Neural cell (in vitro differentiated cells): ENCODE results near the gene INPP5E. TPM values are rescaled to one million over a fixed set of nuclear protein-coding genes. Genes with fewer than 3 reads are reported as not detected.

ENCODE experiments used
- H2AFZ ChIP-seq: fragments of 200-600, 300-800 bp; sonication (generic), shearing (Covaris generic); 2 replicates; pipeline ENCODE4 v1.6.0; 2014; ENCODE audit warnings: low read depth, mild to moderate bottlenecking, antibody characterized with exemption, low read length, moderate library complexity
- H3F3A ChIP-seq: fragments of 200-600 bp; shearing (Covaris generic); 2 replicates; pipeline ENCODE4 v1.6.1; 2016; ENCODE audit warnings: mild to moderate bottlenecking, moderate library complexity, mixed read lengths, antibody characterized with exemption, low read length; ENCODE audit not compliant: insufficient read depth, poor library complexity, severe bottlenecking
- H3K27ac ChIP-seq: fragments of 200-600, 300-800 bp; sonication (generic), shearing (Covaris generic); 2 replicates; pipeline ENCODE4 v1.5.1; 2014; ENCODE audit warnings: mild to moderate bottlenecking, low read length, moderate library complexity
- H3K27me3 ChIP-seq: fragments of 300-800, 200-600 bp; sonication (generic), shearing (Covaris generic); 2 replicates; pipeline ENCODE4 v1.6.0; 2014; ENCODE audit warnings: mild to moderate bottlenecking, low read depth, low read length, moderate library complexity; ENCODE audit not compliant: insufficient read depth
- H3K36me3 ChIP-seq: fragments of 300-800, 200-600 bp; sonication (generic), shearing (Covaris generic); 2 replicates; pipeline ENCODE4 v1.5.1; 2014; ENCODE audit warnings: mild to moderate bottlenecking, antibody characterized with exemption, low read length, moderate library complexity; ENCODE audit not compliant: insufficient read depth
- H3K4me2 ChIP-seq: fragments of 300-800, 200-600 bp; sonication (generic), shearing (Covaris generic); 2 replicates; pipeline ENCODE4 v1.6.0; 2014; ENCODE audit warnings: mild to moderate bottlenecking, low read length
- H3K4me3 ChIP-seq: fragments of 300-800, 200-600 bp; sonication (generic), shearing (Covaris generic); 2 replicates; pipeline ENCODE4 v1.5.1; 2014; ENCODE audit warnings: mild to moderate bottlenecking, low read length, moderate library complexity
- H3K79me2 ChIP-seq: fragments of 200-600 bp; shearing (Covaris generic); replicated peaks from 2 replicates; pipeline ENCODE4 v1.6.0; 2014; ENCODE audit warnings: mild to moderate bottlenecking, low read length, moderate library complexity; ENCODE audit not compliant: insufficient read depth
- H3K9ac ChIP-seq: fragments of 300-800, 200-600 bp; sonication (generic), shearing (Covaris generic); 2 replicates; pipeline ENCODE4 v1.6.1; 2016; ENCODE audit warnings: mild to moderate bottlenecking, low read length, mixed read lengths
- H3K9me2 ChIP-seq: fragments of 200-600 bp; shearing (Covaris generic); 2 replicates; pipeline ENCODE4 v1.6.1; 2016; ENCODE audit warnings: mild to moderate bottlenecking, low read length, mixed read lengths; ENCODE audit not compliant: insufficient read depth
- H3K9me3 ChIP-seq: fragments of 200-600, 300-800 bp; sonication (generic), shearing (Covaris generic); 2 replicates; pipeline ENCODE4 v1.6.1; 2016; ENCODE audit warnings: mild to moderate bottlenecking, mixed run types, low read length, moderate library complexity, mixed read lengths
- H4K20me1 ChIP-seq: fragments of 200-600 bp; shearing (Covaris generic); 2 replicates; pipeline ENCODE4 v1.6.1; 2016; ENCODE audit warnings: mild to moderate bottlenecking, mixed run types; ENCODE audit not compliant: insufficient read depth
- EP300 ChIP-seq: fragments of 450-650 bp; conservative IDR thresholded peaks from 2 replicates; pipeline ENCODE4 v1.6.1; 2014; ENCODE audit warnings: antibody characterized with exemption, mild to moderate bottlenecking, moderate library complexity; ENCODE audit not compliant: poor library complexity, severe bottlenecking
- EZH2 ChIP-seq: fragments of 200-600, 300-800 bp; shearing (Covaris generic), sonication (generic); IDR thresholded peaks from 2 replicates; pipeline ENCODE4 v1.6.1; 2014; ENCODE audit warnings: antibody characterized with exemption, low read length, borderline replicate concordance, mild to moderate bottlenecking; ENCODE audit not compliant: insufficient read depth, poor library complexity, severe bottlenecking
- MXI1 ChIP-seq: fragments of 450-650 bp; conservative IDR thresholded peaks from 2 replicates; pipeline ENCODE4 v1.6.1; 2014; ENCODE audit warnings: antibody characterized with exemption, mild to moderate bottlenecking; ENCODE audit not compliant: poor library complexity, severe bottlenecking
- POLR2AphosphoS5 ChIP-seq: IDR thresholded peaks from 2 replicates; pipeline ENCODE4 v1.6.1; 2012
- RAD21 ChIP-seq: fragments of 450-650 bp; conservative IDR thresholded peaks from 2 replicates; pipeline ENCODE4 v1.6.1; 2014; ENCODE audit warnings: antibody characterized with exemption, mild to moderate bottlenecking, moderate library complexity
- SMC3 ChIP-seq: fragments of 450-650 bp; conservative IDR thresholded peaks from 2 replicates; pipeline ENCODE4 v1.6.1; 2014; ENCODE audit warnings: antibody characterized with exemption, mild to moderate bottlenecking, moderate library complexity; ENCODE audit not compliant: poor library complexity
- TAF1 ChIP-seq: IDR thresholded peaks from 2 replicates; pipeline ENCODE4 v1.6.1; 2012; ENCODE audit warnings: low read depth
- polyA plus RNA-seq: library from polyadenylated mRNA; depleted of rRNA; stranded (reverse); fragments of >200 nt; gene quantifications from 2 replicates; pipeline ENCODE4 v1.2.3, GENCODE V29; 2014
- TF ChIP-seq, protein P1 (sequence below): fragments of 450-650 bp; IDR thresholded peaks from 2 replicates; pipeline ENCODE4 v1.5.1; 2014; ENCODE audit warnings: antibody characterized with exemption, mild to moderate bottlenecking, moderate library complexity; ENCODE audit not compliant: poor library complexity, severe bottlenecking
- TF ChIP-seq, protein P2 (sequence below): IDR thresholded peaks from 2 replicates; pipeline ENCODE4 v1.6.1; 2012; ENCODE audit warnings: borderline replicate concordance

Gene INPP5E
- polyA plus RNA-seq, 1 donor from 2014 or later, result 17.9 TPM

DNA sequence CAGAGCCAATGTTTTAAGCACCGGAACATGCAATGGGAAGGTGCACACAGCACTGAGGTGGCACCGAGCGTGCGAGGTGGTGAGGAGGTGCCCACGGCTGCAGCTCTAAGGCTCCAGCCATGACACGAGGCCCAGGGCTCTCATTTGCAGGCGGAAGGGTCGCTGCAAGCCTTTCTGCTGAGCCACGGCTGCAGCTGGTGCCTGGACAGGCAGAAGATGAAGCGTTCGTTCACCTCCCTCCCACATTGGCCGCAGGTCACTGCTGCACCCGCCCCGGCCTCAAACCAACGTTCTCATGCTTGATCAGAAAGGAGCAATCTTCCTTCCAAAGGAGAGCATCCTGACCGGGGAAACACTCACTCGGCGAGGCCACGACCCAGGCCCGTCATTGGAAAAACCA is 4.5 kb upstream of the INPP5E start:
- Histone ChIP-seq H3K36me3 (peaks cover 6% of the 10 kb centered on the region), H3K4me3 (no peak overlapping the region), H3F3A (no peaks in the 10 kb centered on the region), H3K79me2 (no peaks in the 10 kb centered on the region), H3K4me2 (no peak overlapping the region), H4K20me1 (no peaks in the 10 kb centered on the region), H3K9me3 (no peaks in the 10 kb centered on the region), H2AFZ (no peak overlapping the region), H3K27me3 (no peaks in the 10 kb centered on the region), H3K9me2 (no peaks in the 10 kb centered on the region), H3K27ac (no peak overlapping the region), H3K9ac (no peak overlapping the region)
- TF ChIP-seq RAD21 (no peak), POLR2AphosphoS5 (no peak), SMC3 (no peak), TAF1 (no peak), EP300 (no peak), EZH2 (no peak), MXI1 (no peak)
- TF ChIP-seq, protein P1, sequence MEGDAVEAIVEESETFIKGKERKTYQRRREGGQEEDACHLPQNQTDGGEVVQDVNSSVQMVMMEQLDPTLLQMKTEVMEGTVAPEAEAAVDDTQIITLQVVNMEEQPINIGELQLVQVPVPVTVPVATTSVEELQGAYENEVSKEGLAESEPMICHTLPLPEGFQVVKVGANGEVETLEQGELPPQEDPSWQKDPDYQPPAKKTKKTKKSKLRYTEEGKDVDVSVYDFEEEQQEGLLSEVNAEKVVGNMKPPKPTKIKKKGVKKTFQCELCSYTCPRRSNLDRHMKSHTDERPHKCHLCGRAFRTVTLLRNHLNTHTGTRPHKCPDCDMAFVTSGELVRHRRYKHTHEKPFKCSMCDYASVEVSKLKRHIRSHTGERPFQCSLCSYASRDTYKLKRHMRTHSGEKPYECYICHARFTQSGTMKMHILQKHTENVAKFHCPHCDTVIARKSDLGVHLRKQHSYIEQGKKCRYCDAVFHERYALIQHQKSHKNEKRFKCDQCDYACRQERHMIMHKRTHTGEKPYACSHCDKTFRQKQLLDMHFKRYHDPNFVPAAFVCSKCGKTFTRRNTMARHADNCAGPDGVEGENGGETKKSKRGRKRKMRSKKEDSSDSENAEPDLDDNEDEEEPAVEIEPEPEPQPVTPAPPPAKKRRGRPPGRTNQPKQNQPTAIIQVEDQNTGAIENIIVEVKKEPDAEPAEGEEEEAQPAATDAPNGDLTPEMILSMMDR, result no peak
- TF ChIP-seq, protein P2, sequence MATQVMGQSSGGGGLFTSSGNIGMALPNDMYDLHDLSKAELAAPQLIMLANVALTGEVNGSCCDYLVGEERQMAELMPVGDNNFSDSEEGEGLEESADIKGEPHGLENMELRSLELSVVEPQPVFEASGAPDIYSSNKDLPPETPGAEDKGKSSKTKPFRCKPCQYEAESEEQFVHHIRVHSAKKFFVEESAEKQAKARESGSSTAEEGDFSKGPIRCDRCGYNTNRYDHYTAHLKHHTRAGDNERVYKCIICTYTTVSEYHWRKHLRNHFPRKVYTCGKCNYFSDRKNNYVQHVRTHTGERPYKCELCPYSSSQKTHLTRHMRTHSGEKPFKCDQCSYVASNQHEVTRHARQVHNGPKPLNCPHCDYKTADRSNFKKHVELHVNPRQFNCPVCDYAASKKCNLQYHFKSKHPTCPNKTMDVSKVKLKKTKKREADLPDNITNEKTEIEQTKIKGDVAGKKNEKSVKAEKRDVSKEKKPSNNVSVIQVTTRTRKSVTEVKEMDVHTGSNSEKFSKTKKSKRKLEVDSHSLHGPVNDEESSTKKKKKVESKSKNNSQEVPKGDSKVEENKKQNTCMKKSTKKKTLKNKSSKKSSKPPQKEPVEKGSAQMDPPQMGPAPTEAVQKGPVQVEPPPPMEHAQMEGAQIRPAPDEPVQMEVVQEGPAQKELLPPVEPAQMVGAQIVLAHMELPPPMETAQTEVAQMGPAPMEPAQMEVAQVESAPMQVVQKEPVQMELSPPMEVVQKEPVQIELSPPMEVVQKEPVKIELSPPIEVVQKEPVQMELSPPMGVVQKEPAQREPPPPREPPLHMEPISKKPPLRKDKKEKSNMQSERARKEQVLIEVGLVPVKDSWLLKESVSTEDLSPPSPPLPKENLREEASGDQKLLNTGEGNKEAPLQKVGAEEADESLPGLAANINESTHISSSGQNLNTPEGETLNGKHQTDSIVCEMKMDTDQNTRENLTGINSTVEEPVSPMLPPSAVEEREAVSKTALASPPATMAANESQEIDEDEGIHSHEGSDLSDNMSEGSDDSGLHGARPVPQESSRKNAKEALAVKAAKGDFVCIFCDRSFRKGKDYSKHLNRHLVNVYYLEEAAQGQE, result no peak

DNA sequence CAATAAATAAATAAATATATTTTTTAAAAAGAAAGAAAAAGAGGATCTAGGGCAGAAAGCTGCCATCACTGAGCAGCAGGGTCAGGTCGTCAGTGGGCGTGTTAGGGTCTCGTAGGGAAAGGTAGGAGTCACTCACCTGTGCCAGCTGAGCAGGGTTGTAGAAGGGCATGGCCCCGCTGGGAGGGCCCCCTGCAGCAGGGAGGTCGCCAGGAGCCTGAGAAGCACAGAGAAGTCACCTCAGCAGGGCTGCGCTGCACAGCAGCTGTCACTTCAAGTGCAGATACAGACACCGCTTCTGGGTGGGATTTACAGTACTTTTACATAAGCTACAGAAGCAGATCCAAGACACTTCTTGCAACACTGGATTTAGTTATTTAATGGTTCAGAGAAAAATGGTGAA is 4.0 kb upstream of the INPP5E start:
- Histone ChIP-seq H3K4me2 (no peak overlapping the region), H3F3A (no peaks in the 10 kb centered on the region), H3K27ac (no peak overlapping the region), H3K4me3 (no peak overlapping the region), H3K27me3 (no peaks in the 10 kb centered on the region), H3K79me2 (peaks cover 4% of the 10 kb centered on the region), H3K9me3 (no peaks in the 10 kb centered on the region), H3K9ac (no peak overlapping the region), H4K20me1 (no peaks in the 10 kb centered on the region), H3K9me2 (no peaks in the 10 kb centered on the region), H2AFZ (no peak overlapping the region), H3K36me3 (peaks cover 6% of the 10 kb centered on the region)
- TF ChIP-seq TAF1 (no peak), SMC3 (no peak)

DNA sequence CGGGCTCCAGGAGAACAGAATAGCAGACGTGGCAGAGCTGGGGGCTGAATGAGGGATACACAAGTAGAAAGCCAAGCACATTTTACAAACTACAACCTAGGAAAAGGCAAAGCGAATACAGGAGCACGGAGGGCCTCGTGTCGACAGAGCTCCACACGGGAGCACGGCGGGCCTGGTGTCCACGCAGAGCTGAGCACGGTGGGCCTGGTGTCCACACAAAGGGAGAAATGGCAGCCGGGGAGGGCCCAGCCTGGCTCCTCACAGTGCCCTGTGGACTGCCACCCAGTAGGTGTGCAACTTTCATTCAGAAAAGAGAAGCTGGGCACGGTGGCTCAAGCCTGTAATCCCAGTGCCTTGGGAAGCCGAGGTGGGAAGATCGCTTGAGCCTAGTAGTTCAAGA is 3.4 kb upstream of the INPP5E start:
- Histone ChIP-seq H3K36me3 (peaks cover 6% of the 10 kb centered on the region), H3K9me3 (no peaks in the 10 kb centered on the region), H3K79me2 (peaks cover 10% of the 10 kb centered on the region), H3K4me2 (no peak overlapping the region), H3K4me3 (no peak overlapping the region), H3K9ac (no peak overlapping the region), H3K27me3 (no peaks in the 10 kb centered on the region), H3F3A (no peaks in the 10 kb centered on the region), H3K27ac (no peak overlapping the region), H3K9me2 (no peaks in the 10 kb centered on the region), H4K20me1 (no peaks in the 10 kb centered on the region), H2AFZ (no peak overlapping the region)
- TF ChIP-seq, protein P2, result no peak
